HUES6 (cell line): Measurements from ENCODE around the gene ZC3H8.
"Not testable (repeated sequence)": the region's sequence is repeated elsewhere in the genome, so short reads cannot be mapped to it uniquely, and the experiment has no call there.

ENCODE experiments used
- H3K27ac ChIP-seq: 2 replicates; pipeline ENCODE4 v1.7.0; 2013; ENCODE audit warnings: low read depth, mild to moderate bottlenecking, low read length, inconsistent platforms
- H3K27me3 ChIP-seq: 2 replicates; pipeline ENCODE4 v1.6.1; 2013; ENCODE audit warnings: low read length; ENCODE audit not compliant: control insufficient read depth, insufficient read depth
- H3K36me3 ChIP-seq: 2 replicates; pipeline ENCODE4 v1.6.1; 2013; ENCODE audit warnings: low read length; ENCODE audit not compliant: control insufficient read depth, insufficient read depth
- H3K4me1 ChIP-seq: 2 replicates; pipeline ENCODE4 v1.6.1; 2013; ENCODE audit warnings: low read length; ENCODE audit not compliant: control insufficient read depth, insufficient read depth
- H3K4me3 ChIP-seq: 2 replicates; pipeline ENCODE4 v1.5.1; 2013; ENCODE audit warnings: low read depth, low read length
- H3K9ac ChIP-seq: one replicate; pipeline ENCODE4 v1.6.1; 2013; ENCODE audit warnings: mild to moderate bottlenecking, low read length
- H3K9me3 ChIP-seq: 2 replicates; pipeline ENCODE4 v1.6.1; 2013; ENCODE audit warnings: low read depth, low read length; ENCODE audit not compliant: control insufficient read depth, insufficient read depth

ZC3H8 gene

DNA sequence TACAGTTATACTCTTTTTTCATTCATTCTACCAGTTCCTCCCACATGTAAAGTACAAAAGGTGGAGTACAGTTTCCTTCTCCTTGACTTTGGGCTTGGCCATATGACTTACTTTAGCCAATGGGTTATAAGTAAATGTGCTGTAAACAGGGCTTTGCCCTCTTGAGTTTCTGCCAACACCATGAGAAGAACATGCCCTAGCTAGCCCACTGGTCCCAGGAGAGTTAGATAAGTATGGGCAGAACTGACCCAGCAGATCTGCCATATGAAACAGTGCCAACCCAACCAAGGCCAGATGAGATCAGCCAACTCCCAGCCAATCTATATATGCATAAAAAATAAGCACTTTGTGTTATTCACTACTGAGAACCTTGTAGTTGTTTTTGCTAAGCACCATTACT is 25.5 kb downstream of the ZC3H8 start:
- Histone ChIP-seq H3K9ac (no peak overlapping the region), H3K36me3 (0 out of 2 replicates have a peak, but pooled peaks cover 6% of the 10 kb centered on the region), H3K27ac (no peak overlapping the region), H3K4me1 (no peaks in the 10 kb centered on the region), H3K9me3 (no peaks in the 10 kb centered on the region), H3K4me3 (no peak overlapping the region), H3K27me3 (no peaks in the 10 kb centered on the region)

DNA sequence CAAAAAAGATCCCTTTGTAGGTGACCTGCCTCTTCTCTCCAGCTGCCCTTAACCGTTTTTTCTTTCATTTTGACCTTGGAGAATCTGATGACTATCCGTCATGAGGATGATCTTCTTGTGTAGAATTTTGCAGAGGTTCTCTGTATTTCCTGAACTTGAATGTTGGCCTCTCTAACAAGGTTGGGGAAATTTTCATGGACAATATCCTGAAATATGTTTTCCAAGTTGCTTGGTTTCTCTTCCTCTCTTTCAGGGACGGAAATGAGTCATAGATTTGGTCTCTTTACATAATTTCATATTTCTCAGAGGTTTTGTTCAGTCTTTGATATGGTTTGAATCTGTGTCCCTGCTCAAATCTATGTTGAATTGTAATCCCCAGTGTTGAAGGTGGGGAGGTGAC is 34.0 kb downstream of the ZC3H8 start:
- Histone ChIP-seq H3K9me3 (no peaks in the 10 kb centered on the region), H3K27ac (no peak overlapping the region), H3K9ac (no peak overlapping the region), H3K4me3 (no peak overlapping the region), H3K4me1 (no peaks in the 10 kb centered on the region), H3K27me3 (no peaks in the 10 kb centered on the region), H3K36me3 (peaks cover 7% of the 10 kb centered on the region; the same call in 1 of the 2 replicates)

DNA sequence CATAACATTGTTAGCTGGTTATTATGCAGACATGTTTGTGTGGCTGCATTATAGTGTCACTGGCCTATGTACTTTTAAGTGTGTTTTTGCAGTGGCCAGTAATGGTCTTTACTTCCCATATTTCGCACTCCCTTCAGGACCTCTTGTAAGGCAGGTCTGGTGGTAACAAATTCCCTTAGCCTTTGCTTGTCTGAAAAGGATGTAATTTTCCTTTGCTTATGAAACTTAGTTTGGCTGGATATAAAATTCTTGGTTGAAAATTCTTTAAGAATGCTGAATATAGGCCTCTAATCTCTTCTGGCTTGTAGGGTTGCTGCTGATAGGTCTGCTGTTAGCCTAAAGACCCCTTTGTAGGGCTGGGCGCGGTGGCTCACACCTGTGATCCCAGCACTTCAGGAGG is 34.7 kb downstream of the ZC3H8 start:
- no peak overlapping the region for H3K27ac ChIP-seq
- H3K4me1 ChIP-seq, result no peaks in the 10 kb centered on the region
- no peaks in the 10 kb centered on the region for H3K27me3 ChIP-seq
- no peaks in the 10 kb centered on the region for H3K9me3 ChIP-seq
- no peak overlapping the region for H3K9ac ChIP-seq
- H3K4me3 ChIP-seq, result no peak overlapping the region
- H3K36me3 ChIP-seq, result peaks cover 7% of the 10 kb centered on the region; the same call in 1 of the 2 replicates

DNA sequence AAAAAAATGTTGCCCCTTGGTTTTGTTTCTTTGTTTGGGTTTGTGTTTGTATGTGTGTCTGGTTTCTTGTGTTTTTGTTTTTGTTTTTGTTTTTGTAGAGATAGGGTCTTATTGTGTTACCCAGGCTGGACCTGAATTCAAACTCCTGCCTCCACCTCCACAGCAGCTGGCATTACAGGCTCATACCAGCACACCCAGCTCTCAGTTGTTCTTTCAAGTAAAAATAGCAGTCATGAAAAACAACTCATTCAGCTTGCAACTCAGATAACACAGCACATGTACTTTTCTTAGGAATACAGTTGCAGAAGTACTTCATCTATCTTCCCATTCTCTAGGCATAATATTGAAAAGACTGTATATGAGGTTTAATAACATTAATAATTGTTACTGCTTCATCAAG is 37.0 kb downstream of the ZC3H8 start:
- no peaks in the 10 kb centered on the region for H3K27me3 ChIP-seq
- H3K9me3 ChIP-seq, result no peaks in the 10 kb centered on the region
- H3K4me3 ChIP-seq, result no peak overlapping the region
- H3K4me1 ChIP-seq, result no peaks in the 10 kb centered on the region
- H3K27ac ChIP-seq, result no peak overlapping the region
- H3K36me3 ChIP-seq, result peaks cover 7% of the 10 kb centered on the region; the same call in 1 of the 2 replicates
- no peak overlapping the region for H3K9ac ChIP-seq

DNA sequence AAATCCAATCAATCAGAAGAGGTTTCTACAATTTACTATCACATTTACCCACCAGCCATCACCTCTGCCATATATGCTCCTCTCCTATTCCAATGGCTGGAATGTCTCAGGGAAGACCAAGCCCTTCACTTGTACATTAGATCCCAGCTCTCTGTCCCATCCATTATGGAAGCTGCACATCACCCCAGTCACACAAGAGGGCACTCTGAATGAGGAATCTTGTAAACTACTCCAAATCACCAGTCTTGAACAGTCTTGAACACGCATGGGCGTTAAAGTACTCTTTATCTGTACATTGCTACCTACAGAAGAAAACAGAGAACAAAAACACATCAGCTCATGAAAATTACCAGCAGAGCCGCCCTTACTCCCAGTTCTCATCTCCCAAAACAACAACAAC is 38.7 kb downstream of the ZC3H8 start:
- Histone ChIP-seq H3K9me3 (no peaks in the 10 kb centered on the region), H3K36me3 (peaks cover 4% of the 10 kb centered on the region; the same call in 1 of the 2 replicates), H3K27ac (no peak overlapping the region), H3K27me3 (no peaks in the 10 kb centered on the region), H3K9ac (no peak overlapping the region), H3K4me3 (no peak overlapping the region), H3K4me1 (no peaks in the 10 kb centered on the region)

DNA sequence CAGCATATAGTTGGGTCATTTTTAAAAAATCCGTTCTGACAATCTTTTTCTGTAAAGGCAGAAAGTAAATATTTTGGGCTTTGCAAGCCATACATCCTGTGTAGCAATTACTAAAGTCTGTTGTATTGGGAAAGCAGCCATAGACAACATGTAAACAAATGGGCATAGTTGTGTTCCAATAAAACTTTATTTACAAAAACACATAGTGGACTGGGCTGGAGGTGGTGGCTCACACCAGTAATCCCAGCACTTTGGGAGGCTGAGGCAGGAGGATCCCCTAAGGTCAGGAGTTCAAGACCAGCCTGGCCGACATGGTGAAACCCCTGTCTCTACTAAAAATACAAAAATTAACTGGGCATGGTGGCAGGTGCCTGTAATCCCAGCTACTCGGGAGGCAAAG is 46.9 kb downstream of the ZC3H8 start:
- H3K9ac ChIP-seq, H3K27me3 ChIP-seq, H3K4me3 ChIP-seq, H3K4me1 ChIP-seq, H3K36me3 ChIP-seq, H3K27ac ChIP-seq: not testable (repeated sequence)
- H3K9me3 ChIP-seq, result peaks cover 18% of the 10 kb centered on the region

DNA sequence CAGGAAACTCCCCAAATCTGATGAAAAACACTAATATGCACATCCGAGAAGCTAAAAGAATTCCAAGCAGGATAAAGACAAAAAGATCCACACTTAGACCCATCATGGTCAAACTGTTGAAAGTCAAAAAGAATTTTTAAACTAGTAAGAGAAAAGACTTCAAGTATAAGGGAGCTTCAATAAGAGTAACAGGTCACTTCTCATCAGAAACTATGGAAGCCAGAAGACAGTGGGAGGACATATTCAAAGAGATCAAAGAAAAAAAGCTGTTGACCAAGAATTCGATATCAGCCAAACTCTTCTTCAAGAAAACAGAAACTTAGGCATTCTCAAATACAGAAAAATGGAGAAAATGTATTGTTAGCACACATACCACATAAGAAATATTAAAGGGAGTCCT is 50.4 kb downstream of the ZC3H8 start:
- no peak overlapping the region for H3K4me3 ChIP-seq
- H3K36me3 ChIP-seq, result no peaks in the 10 kb centered on the region
- no peaks in the 10 kb centered on the region for H3K27me3 ChIP-seq
- H3K27ac ChIP-seq, result no peak overlapping the region
- no peaks in the 10 kb centered on the region for H3K4me1 ChIP-seq
- H3K9ac ChIP-seq, result no peak overlapping the region
- H3K9me3 ChIP-seq, result peaks cover 22% of the 10 kb centered on the region

DNA sequence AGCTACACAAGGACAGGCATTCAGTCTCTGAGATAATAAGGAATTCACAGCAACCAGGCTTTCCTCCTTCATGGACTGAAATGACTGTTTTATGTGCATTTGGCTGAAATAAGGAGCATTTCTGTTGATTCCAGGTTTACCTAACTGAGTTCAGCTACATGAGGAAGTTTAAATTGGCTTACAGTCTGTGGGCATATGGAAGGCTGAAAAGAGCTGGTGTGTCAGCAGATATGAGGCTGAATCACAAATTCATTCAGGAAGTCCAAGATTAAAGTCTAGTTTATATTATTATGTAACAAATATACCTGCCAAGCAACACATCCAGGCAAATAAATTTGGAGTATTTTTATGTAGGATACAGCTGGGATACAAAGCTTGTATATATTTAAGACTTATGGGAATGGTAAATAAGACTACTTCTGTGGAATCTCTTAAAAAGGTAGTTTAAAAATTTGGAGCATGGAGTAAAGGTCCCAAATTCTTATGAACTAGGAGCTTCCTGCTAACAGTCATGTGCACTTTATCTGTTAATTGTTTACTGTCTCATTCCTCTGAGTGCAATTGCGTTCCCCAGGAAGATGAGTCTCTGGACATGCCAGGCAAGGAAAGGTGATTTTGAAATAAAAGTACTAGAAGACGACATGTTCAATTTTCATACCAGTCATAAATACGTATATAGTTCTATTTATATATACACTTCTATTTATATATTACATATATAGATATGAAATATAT is 53.0 kb downstream of the ZC3H8 start:
- Histone ChIP-seq H3K27ac (no peak overlapping the region), H3K36me3 (no peaks in the 10 kb centered on the region), H3K4me1 (no peaks in the 10 kb centered on the region), H3K9me3 (peaks cover 22% of the 10 kb centered on the region), H3K27me3 (no peaks in the 10 kb centered on the region), H3K4me3 (no peak overlapping the region), H3K9ac (no peak overlapping the region)

DNA sequence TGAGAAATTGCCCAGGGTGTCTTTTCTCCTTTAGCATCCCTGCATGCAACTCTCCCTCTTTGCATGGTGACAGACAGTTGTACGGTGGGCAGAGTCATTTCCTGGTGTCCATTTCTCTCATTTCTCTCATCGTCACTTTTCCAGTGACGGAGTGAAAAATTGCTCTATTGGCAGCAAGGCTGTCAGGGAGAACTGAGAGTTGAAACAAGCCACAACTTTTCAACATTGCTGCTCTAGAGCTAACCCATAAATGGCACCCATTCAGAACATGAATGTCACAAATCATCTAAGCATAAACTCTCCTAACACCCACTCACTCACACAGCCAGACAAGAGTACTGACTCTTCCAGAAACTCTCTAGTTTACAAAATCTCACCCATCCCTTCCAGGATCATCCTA is 55.7 kb downstream of the ZC3H8 start:
- Histone ChIP-seq H3K4me1 (no peaks in the 10 kb centered on the region), H3K36me3 (no peaks in the 10 kb centered on the region), H3K27me3 (no peaks in the 10 kb centered on the region), H3K27ac (no peak overlapping the region), H3K9ac (no peak overlapping the region), H3K4me3 (no peak overlapping the region), H3K9me3 (peaks cover 11% of the 10 kb centered on the region)

DNA sequence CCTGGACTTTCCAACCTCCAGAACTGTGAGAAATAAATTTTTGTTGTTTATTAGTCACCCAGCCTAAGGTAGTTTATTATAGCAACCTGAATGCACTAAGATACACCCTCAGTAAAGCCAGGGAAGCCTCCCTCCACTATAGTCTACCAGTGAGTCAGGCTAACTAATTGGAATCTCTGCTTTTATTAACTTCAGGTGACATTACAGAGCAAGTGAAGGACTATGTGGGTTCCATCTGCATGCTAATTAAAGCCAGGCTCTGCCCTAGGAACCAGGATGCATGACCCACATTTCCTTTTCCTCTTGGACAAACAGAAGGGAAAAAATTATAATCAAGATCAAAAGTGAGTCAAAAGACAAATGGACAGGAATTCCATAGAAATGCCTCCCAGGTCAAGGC is 56.1 kb downstream of the ZC3H8 start:
- H3K9me3 ChIP-seq, result peaks cover 10% of the 10 kb centered on the region
- H3K27ac ChIP-seq, result no peak overlapping the region
- H3K36me3 ChIP-seq, result no peaks in the 10 kb centered on the region
- H3K9ac ChIP-seq, result no peak overlapping the region
- no peaks in the 10 kb centered on the region for H3K27me3 ChIP-seq
- no peaks in the 10 kb centered on the region for H3K4me1 ChIP-seq
- H3K4me3 ChIP-seq, result no peak overlapping the region

DNA sequence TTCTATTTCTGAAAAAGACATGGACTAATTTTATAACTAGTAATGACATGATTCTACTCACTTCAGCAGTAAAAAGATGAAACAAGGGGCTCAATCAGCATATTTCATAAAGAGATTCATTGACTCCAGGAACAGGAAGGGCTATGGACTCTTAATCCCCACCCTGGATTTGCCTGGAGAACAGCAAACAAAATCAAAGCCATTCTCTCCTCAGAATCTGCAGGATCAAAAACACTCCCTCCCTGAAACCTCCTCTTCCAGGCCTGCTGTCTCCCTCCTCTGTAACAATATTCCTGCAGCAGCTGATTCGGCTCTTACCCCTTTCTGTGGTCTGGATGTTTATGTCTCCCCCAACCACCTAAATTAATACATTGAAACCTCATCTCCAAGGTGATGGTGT is 57.0 kb downstream of the ZC3H8 start:
- no peak overlapping the region for H3K9ac ChIP-seq

More for the DNA sequence above, 57.0 kb downstream of the ZC3H8 start:
- H3K4me3 ChIP-seq, result no peak overlapping the region
- no peaks in the 10 kb centered on the region for H3K4me1 ChIP-seq
- H3K27ac ChIP-seq, result no peak overlapping the region
- H3K36me3 ChIP-seq, result no peaks in the 10 kb centered on the region
- no peaks in the 10 kb centered on the region for H3K27me3 ChIP-seq
- peaks cover 4% of the 10 kb centered on the region; the same call in 1 of the 2 replicates for H3K9me3 ChIP-seq
